HCT116 (cell line): Measurements from ENCODE around the gene ADRA2A. TPM values are rescaled to one million over a fixed set of nuclear protein-coding genes. Genes with fewer than 3 reads are reported as not detected.

Experiments
- ATAC-seq: fragments of 200-7000 bp; cut with Tn5 transposase; 2 replicates; pipeline ENCODE4 v1.9.1; 2020; ENCODE audit warnings: mild to moderate bottlenecking, moderate library complexity
- BruUV-seq: library from RNA; stranded (reverse); fragments of 400-500 nt; replicated peaks from 2 replicates; lab custom pipeline; 2021; lab: Mats Ljungman, UMichigan
- CTCF ChIA-PET: fragments of 300-600 bp; sonication (Branson Sonifier 250); formaldehyde crosslinking; loops from one replicate; lab custom pipeline; 2021; ENCODE audit warnings: antibody characterized with exemption; lab: Charles Lee
- POLR2A ChIA-PET: fragments of 300-600, 350-600 bp; sonication (Branson Sonifier 250); formaldehyde crosslinking; loops from one replicate; lab custom pipeline; 2021; ENCODE audit warnings: antibody characterized with exemption; lab: Charles Lee
- RAD21 ChIA-PET, 2 experiments: fragments of 300-600 bp; sonication (Branson Sonifier 250); formaldehyde crosslinking; loops; one replicate each; lab custom pipeline; 2023; ENCODE audit warnings: low total read pairs in 2 of 2; ENCODE audit not compliant: uncharacterized antibody in 2 of 2, unreplicated experiment in 2 of 2, low non-redundant PET in 1 of 2; lab: Charles Lee
- DNase-seq: peaks from one replicate; pipeline ENCODE4 v3.0.0-alpha.2; 2010; ENCODE audit warnings: low read depth, low spot score
- H2AFZ ChIP-seq: fragments of 200-600 bp; shearing (Covaris generic), sonication (generic); 2 replicates; pipeline ENCODE4 v1.6.1; 2017; ENCODE audit warnings: low read depth, mixed run types, mixed read lengths, antibody characterized with exemption, low read length; ENCODE audit not compliant: poor library complexity, severe bottlenecking
- H3K27ac ChIP-seq: 2 replicates; pipeline ENCODE4 v1.5.1; 2012; ENCODE audit warnings: low read depth, low read length
- H3K27me3 ChIP-seq: fragments of 200-600 bp; sonication (generic); 2 replicates; pipeline ENCODE4 v1.6.1; 2016; ENCODE audit warnings: mixed run types, low read length, mixed read lengths; ENCODE audit not compliant: insufficient read depth
- H3K36me3 ChIP-seq, 2 experiments: fragments of 200-500 bp in 1 of 2; fragments of 200-600 bp in 1 of 2; sonication (Bioruptor generic) in 1 of 2; sonication (generic) in 1 of 2; 2 replicates each; pipeline versions ENCODE4 v1.5.1 to v1.6.1; 2014 to 2016; ENCODE audit warnings: low read length in 2 of 2, inconsistent platforms in 1 of 2, mixed read lengths in 1 of 2, mixed run types in 1 of 2; ENCODE audit not compliant: insufficient read depth in 2 of 2, control insufficient read depth in 1 of 2
- H3K4me1 ChIP-seq, 2 experiments: fragments of 200-600 bp in 1 of 2; sonication (generic) in 1 of 2; 2 replicates each; pipeline versions ENCODE4 v1.5.1 to v1.6.1; 2012 to 2017; ENCODE audit warnings: low read length in 2 of 2, inconsistent platforms in 1 of 2, mild to moderate bottlenecking in 1 of 2, mixed read lengths in 1 of 2, mixed run types in 1 of 2, moderate library complexity in 1 of 2; ENCODE audit not compliant: insufficient read depth in 2 of 2, control insufficient read depth in 1 of 2
- H3K4me2 ChIP-seq: fragments of 200-600 bp; sonication (generic); 2 replicates; pipeline ENCODE4 v1.6.1; 2017; ENCODE audit warnings: mixed run types, low read length, mixed read lengths
- H3K4me3 ChIP-seq, 2 experiments: fragments of 200-600 bp in 1 of 2; sonication (generic) in 1 of 2; replicated peaks in 1 of 2; 2 replicates each; pipeline ENCODE4 v1.5.1; 2011 to 2016; ENCODE audit warnings: low read length in 2 of 2, control low read depth in 1 of 2, low read depth in 1 of 2, mild to moderate bottlenecking in 1 of 2, mixed read lengths in 1 of 2, mixed run types in 1 of 2
- H3K79me2 ChIP-seq: fragments of 200-600 bp; sonication (generic); 2 replicates; pipeline ENCODE4 v1.6.1; 2017; ENCODE audit warnings: mild to moderate bottlenecking, mixed run types, low read length, moderate library complexity, mixed read lengths; ENCODE audit not compliant: insufficient read depth
- H3K9ac ChIP-seq: fragments of 200-600 bp; sonication (generic); 2 replicates; pipeline ENCODE4 v1.6.1; 2016; ENCODE audit warnings: low read length, mixed read lengths
- H3K9me2 ChIP-seq: fragments of 200-600 bp; sonication (generic), shearing (Covaris generic); 2 replicates; pipeline ENCODE4 v1.6.1; 2017; ENCODE audit warnings: mixed run types, mild to moderate bottlenecking, moderate library complexity; ENCODE audit not compliant: insufficient read depth
- H3K9me3 ChIP-seq, 2 experiments: fragments of 200-500 bp in 1 of 2; fragments of 200-600 bp in 1 of 2; sonication (Bioruptor generic) in 1 of 2; sonication (generic) in 1 of 2; 2 replicates each; pipeline ENCODE4 v1.6.1; 2014 to 2017; ENCODE audit warnings: low read length in 2 of 2, mixed read lengths in 2 of 2, inconsistent platforms in 1 of 2, low read depth in 1 of 2, mild to moderate bottlenecking in 1 of 2, mixed run types in 1 of 2, moderate library complexity in 1 of 2; ENCODE audit not compliant: control insufficient read depth in 1 of 2, insufficient read depth in 1 of 2
- H4K20me1 ChIP-seq: fragments of 200-600 bp; sonication (generic), shearing (Covaris generic); 2 replicates; pipeline ENCODE4 v1.6.1; 2017; ENCODE audit warnings: mixed run types, mild to moderate bottlenecking, moderate library complexity; ENCODE audit not compliant: insufficient read depth
- ATF3 ChIP-seq: IDR thresholded peaks from 2 replicates; pipeline ENCODE4 v1.6.1; 2012
- CEBPB ChIP-seq: IDR thresholded peaks from 2 replicates; pipeline ENCODE4 v1.6.1; 2012; ENCODE audit warnings: low read depth
- EGR1 ChIP-seq: IDR thresholded peaks from 2 replicates; pipeline ENCODE4 v1.6.1; 2012; ENCODE audit warnings: low read depth
- ELF1 ChIP-seq: IDR thresholded peaks from 2 replicates; pipeline ENCODE4 v1.6.1; 2012; ENCODE audit warnings: low read depth, borderline replicate concordance
- JUND ChIP-seq: IDR thresholded peaks from 2 replicates; pipeline ENCODE4 v1.6.1; 2012
- POLR2A ChIP-seq: IDR thresholded peaks from 2 replicates; pipeline ENCODE4 v1.7.0; 2011; ENCODE audit warnings: borderline replicate concordance; ENCODE audit not compliant: insufficient read depth, insufficient read length; ENCODE audit errors: extremely low read depth
- POLR2AphosphoS5 ChIP-seq: IDR thresholded peaks from 2 replicates; pipeline ENCODE4 v1.6.1; 2011; ENCODE audit warnings: mild to moderate bottlenecking, low read depth, low read length, moderate library complexity
- RAD21 ChIP-seq: IDR thresholded peaks from 2 replicates; pipeline ENCODE4 v1.6.1; 2012; ENCODE audit warnings: low read depth, mild to moderate bottlenecking
- SIN3A ChIP-seq: IDR thresholded peaks from 2 replicates; pipeline ENCODE4 v1.6.1; 2012; ENCODE audit warnings: low read depth
- SRF ChIP-seq: IDR thresholded peaks from 2 replicates; pipeline ENCODE4 v1.6.1; 2012; ENCODE audit warnings: low read depth
- TCF7L2 ChIP-seq: IDR thresholded peaks from 2 replicates; pipeline ENCODE4 v1.7.0; 2011; ENCODE audit warnings: borderline replicate concordance, inconsistent platforms; ENCODE audit not compliant: insufficient read depth, insufficient read length; ENCODE audit errors: extremely low read depth
- ZFX ChIP-seq: fragments of 450-650 bp; IDR thresholded peaks from 2 replicates; pipeline ENCODE4 v1.6.1; 2017
- ZNF274 ChIP-seq: fragments of 200-500 bp; sonication (Bioruptor generic); IDR thresholded peaks from 2 replicates; pipeline ENCODE4 v1.6.1; 2014; ENCODE audit warnings: mild to moderate bottlenecking, low read depth, low read length, inconsistent platforms
- intact Hi-C: fragments of 100-400 bp; cut with micrococcal nuclease; formaldehyde crosslinking; loops from 2 replicates; pipeline ENCODE4 v1.10.0; 2022
- total RNA-seq: library from RNA; stranded (reverse); gene quantifications from one replicate; pipeline ENCODE4 v1.2.1, GENCODE V29; 2021; ENCODE audit not compliant: unreplicated experiment
- TF ChIP-seq, protein P1 (sequence below): IDR thresholded peaks from 2 replicates; pipeline ENCODE4 v1.6.1; 2011; ENCODE audit warnings: mild to moderate bottlenecking, low read length, moderate library complexity; ENCODE audit not compliant: insufficient replicate concordance; ENCODE audit errors: extremely low read depth
- TF ChIP-seq, protein P2 (sequence below): IDR thresholded peaks from 2 replicates; pipeline ENCODE4 v1.6.1; 2012; ENCODE audit warnings: low read depth

Gene ADRA2A
- total RNA-seq, 1 experiment from 2014 or later = 0.15 TPM

DNA sequence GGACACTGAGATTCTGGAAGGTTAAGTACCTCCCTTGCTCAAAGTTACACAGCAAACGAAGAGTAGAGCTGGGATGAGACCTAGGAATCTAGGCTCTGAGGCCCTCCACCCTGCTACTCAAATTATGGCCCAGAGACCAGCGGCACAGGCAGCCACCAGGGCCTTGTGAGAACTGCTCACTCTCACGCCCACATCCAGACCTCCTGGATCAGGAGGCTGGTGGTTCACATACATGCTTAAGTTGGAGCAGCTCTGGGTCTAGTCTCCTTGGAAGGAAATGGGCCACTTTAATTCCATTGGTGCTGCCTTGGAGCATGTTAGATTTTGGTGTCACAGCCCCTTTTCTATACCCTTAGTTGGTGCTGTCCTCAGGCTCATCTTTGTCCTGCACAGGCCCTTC, 41.9 kb downstream of the ADRA2A start (continued):
- TF ChIP-seq, protein P1, sequence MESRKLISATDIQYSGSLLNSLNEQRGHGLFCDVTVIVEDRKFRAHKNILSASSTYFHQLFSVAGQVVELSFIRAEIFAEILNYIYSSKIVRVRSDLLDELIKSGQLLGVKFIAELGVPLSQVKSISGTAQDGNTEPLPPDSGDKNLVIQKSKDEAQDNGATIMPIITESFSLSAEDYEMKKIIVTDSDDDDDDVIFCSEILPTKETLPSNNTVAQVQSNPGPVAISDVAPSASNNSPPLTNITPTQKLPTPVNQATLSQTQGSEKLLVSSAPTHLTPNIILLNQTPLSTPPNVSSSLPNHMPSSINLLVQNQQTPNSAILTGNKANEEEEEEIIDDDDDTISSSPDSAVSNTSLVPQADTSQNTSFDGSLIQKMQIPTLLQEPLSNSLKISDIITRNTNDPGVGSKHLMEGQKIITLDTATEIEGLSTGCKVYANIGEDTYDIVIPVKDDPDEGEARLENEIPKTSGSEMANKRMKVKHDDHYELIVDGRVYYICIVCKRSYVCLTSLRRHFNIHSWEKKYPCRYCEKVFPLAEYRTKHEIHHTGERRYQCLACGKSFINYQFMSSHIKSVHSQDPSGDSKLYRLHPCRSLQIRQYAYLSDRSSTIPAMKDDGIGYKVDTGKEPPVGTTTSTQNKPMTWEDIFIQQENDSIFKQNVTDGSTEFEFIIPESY = no peak

GRCh38 chr10:111119637-111120036, 42.8 kb downstream of the ADRA2A start:
- BruUV-seq = no TSS peak
- Histone ChIP-seq H3K9me3 (no peaks in the 10 kb centered on the region), H4K20me1 (no peaks in the 10 kb centered on the region), H3K9me2 (no peaks in the 10 kb centered on the region), H3K4me3 (no peak overlapping the region), H3K36me3 (no peaks in the 10 kb centered on the region), H3K9ac (no peak overlapping the region), H2AFZ (no peak overlapping the region), H3K4me2 (no peak overlapping the region), H3K79me2 (no peaks in the 10 kb centered on the region), H3K4me1 (peaks cover 0 to 2% of the 10 kb centered on the region in 2 experiments; a peak in 2 of 4 replicates), H3K27me3 (peaks cover 37% of the 10 kb centered on the region), H3K27ac (no peak overlapping the region)
- RAD21 ChIA-PET = no interaction called here
- no peak for ATAC-seq
- TF ChIP-seq ZNF274 (no peak), ELF1 (no peak), SIN3A (no peak), ATF3 (no peak), JUND (no peak), EGR1 (no peak), POLR2AphosphoS5 (no peak), RAD21 (no peak), TCF7L2 (no peak), SRF (no peak), ZFX (no peak), POLR2A (no peak), CEBPB (no peak)
- TF ChIP-seq, protein P2, sequence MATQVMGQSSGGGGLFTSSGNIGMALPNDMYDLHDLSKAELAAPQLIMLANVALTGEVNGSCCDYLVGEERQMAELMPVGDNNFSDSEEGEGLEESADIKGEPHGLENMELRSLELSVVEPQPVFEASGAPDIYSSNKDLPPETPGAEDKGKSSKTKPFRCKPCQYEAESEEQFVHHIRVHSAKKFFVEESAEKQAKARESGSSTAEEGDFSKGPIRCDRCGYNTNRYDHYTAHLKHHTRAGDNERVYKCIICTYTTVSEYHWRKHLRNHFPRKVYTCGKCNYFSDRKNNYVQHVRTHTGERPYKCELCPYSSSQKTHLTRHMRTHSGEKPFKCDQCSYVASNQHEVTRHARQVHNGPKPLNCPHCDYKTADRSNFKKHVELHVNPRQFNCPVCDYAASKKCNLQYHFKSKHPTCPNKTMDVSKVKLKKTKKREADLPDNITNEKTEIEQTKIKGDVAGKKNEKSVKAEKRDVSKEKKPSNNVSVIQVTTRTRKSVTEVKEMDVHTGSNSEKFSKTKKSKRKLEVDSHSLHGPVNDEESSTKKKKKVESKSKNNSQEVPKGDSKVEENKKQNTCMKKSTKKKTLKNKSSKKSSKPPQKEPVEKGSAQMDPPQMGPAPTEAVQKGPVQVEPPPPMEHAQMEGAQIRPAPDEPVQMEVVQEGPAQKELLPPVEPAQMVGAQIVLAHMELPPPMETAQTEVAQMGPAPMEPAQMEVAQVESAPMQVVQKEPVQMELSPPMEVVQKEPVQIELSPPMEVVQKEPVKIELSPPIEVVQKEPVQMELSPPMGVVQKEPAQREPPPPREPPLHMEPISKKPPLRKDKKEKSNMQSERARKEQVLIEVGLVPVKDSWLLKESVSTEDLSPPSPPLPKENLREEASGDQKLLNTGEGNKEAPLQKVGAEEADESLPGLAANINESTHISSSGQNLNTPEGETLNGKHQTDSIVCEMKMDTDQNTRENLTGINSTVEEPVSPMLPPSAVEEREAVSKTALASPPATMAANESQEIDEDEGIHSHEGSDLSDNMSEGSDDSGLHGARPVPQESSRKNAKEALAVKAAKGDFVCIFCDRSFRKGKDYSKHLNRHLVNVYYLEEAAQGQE = no peak
- TF ChIP-seq, protein P1 = no peak
- CTCF ChIA-PET = no interaction called here
- intact Hi-C loops = no loop called here
- no peak for DNase-seq
- POLR2A ChIA-PET = interaction anchor here (0.9 kb wide), 1 partner anchor 9 kb away, joined by 3 read pairs; no protein-coding TSS in a partner anchor
